Fibroblast of lung (primary cell): ENCODE results near the gene ARTN. TPM values are rescaled to one million over a fixed set of nuclear protein-coding genes. Genes with fewer than 3 reads are reported as not detected.

Experiments used
- DNase-seq, 2 donors: peaks; one replicate each; pipeline versions ENCODE4 v3.0.0 to v3.0.0-alpha.2; 2010; ENCODE audit warnings: low read depth in 2 of 2
- H2AFZ ChIP-seq: 2 replicates; pipeline ENCODE4 v1.5.1; 2012; ENCODE audit warnings: low read length, control low read depth, inconsistent platforms
- H3K27ac ChIP-seq: 2 replicates; pipeline ENCODE4 v1.5.1; 2011; ENCODE audit warnings: low read length, control low read depth; ENCODE audit not compliant: insufficient read depth
- H3K27me3 ChIP-seq: 2 replicates; pipeline ENCODE4 v1.5.1; 2011; ENCODE audit warnings: mild to moderate bottlenecking, low read length; ENCODE audit not compliant: control insufficient read depth, insufficient read depth
- H3K36me3 ChIP-seq: 2 replicates; pipeline ENCODE4 v1.5.1; 2011; ENCODE audit warnings: low read length; ENCODE audit not compliant: control insufficient read depth, insufficient read depth
- H3K4me1 ChIP-seq: 2 replicates; pipeline ENCODE4 v1.5.1; 2011; ENCODE audit warnings: low read length; ENCODE audit not compliant: control insufficient read depth, insufficient read depth; ENCODE audit errors: extremely low read depth
- H3K4me2 ChIP-seq: 2 replicates; pipeline ENCODE4 v1.5.1; 2011; ENCODE audit warnings: low read length, control low read depth; ENCODE audit not compliant: insufficient read depth; ENCODE audit errors: extremely low read depth
- H3K4me3 ChIP-seq, 4 experiments: fragments of 200-600 bp in 1 of 4; sonication (generic) in 1 of 4; replicated peaks in 1 of 4; 2 replicates each; pipeline ENCODE4 v1.5.1; 2011 to 2016; ENCODE audit warnings: low read length in 4 of 4, low read depth in 3 of 4, mild to moderate bottlenecking in 3 of 4, control low read depth in 2 of 4, inconsistent platforms in 1 of 4, mixed read lengths in 1 of 4; ENCODE audit not compliant: insufficient read depth in 1 of 4; ENCODE audit errors: control extremely low read depth in 1 of 4
- H3K79me2 ChIP-seq: 2 replicates; pipeline ENCODE4 v1.5.1; 2012; ENCODE audit warnings: mild to moderate bottlenecking, low read length, inconsistent platforms; ENCODE audit not compliant: control insufficient read depth, insufficient read depth
- H3K9ac ChIP-seq: 2 replicates; pipeline ENCODE4 v1.5.1; 2011; ENCODE audit warnings: mild to moderate bottlenecking, low read length, control low read depth; ENCODE audit not compliant: insufficient read depth
- H3K9me3 ChIP-seq: 2 replicates; pipeline ENCODE4 v1.5.1; 2012; ENCODE audit warnings: low read depth, low read length; ENCODE audit not compliant: control insufficient read depth, insufficient read depth
- H4K20me1 ChIP-seq: 2 replicates; pipeline ENCODE4 v1.5.1; 2011; ENCODE audit warnings: low read length; ENCODE audit not compliant: control insufficient read depth, insufficient read depth; ENCODE audit errors: extremely low read depth
- CTCF ChIP-seq, 2 donors: IDR thresholded peaks in 1 of 2; conservative IDR thresholded peaks in 1 of 2; 1 replicate in 1 of 2; 2 replicates in 1 of 2; pipeline ENCODE4 v1.5.1; 2011 to 2012; ENCODE audit warnings: low read length in 2 of 2, control low read depth in 1 of 2, inconsistent platforms in 1 of 2, low read depth in 1 of 2, mild to moderate bottlenecking in 1 of 2
- EZH2 ChIP-seq: IDR thresholded peaks from 2 replicates; pipeline ENCODE4 v1.5.1; 2012; ENCODE audit warnings: low read length, control low read depth, mild to moderate bottlenecking; ENCODE audit errors: missing control alignments
- polyA plus RNA-seq, 2 donors: library from polyadenylated mRNA; depleted of rRNA in 1 of 2; stranded (reverse) in 1 of 2; unstranded in 1 of 2; fragments of >200 nt; gene quantifications; 2 replicates each; pipeline ENCODE4 v1.2.1, GENCODE V29; 2011 to 2012; ENCODE audit warnings: missing spikeins in 1 of 2
- total RNA-seq: library from RNA; depleted of rRNA; stranded (reverse); fragments of >200 nt; gene quantifications from 2 replicates; pipeline ENCODE4 v1.2.1, GENCODE V29; 2014

Gene ARTN
- total and polyA plus RNA-seq, 2 donors (not counting 1 experiment from before 2014, with no cell fraction given): 0.06 to 0.50 TPM

- Histone ChIP-seq H3K27ac (no peak overlapping the region), H3K9me3 (no peaks in the 10 kb centered on the region), H3K4me1 (no peaks in the 10 kb centered on the region), H4K20me1 (no peaks in the 10 kb centered on the region), H3K36me3 (peaks cover 20% of the 10 kb centered on the region), H3K9ac (no peak overlapping the region), H3K4me2 (no peak overlapping the region), H3K27me3 (no peaks in the 10 kb centered on the region), H3K4me3 (no peak overlapping the region), H3K79me2 (no peaks in the 10 kb centered on the region), H2AFZ (no peak overlapping the region)
- TF ChIP-seq EZH2 (no peak), CTCF (conservative IDR thresholded peaks at IDR 0.05 in 1 of 2, IDR thresholded peaks at IDR 0.05 in 1 of 2; ENCODE audit: low read depth in 1 of 2, low read length in 2 of 2) (no peak)
- no peak for DNase-seq
These were observed 25.0 kb downstream of the ARTN start for GRCh38 chr1:43958351-43959255.

- Histone ChIP-seq H3K27me3 (no peaks in the 10 kb centered on the region), H3K36me3 (peaks cover 20% of the 10 kb centered on the region), H3K9me3 (no peaks in the 10 kb centered on the region), H3K9ac (no peak overlapping the region), H3K27ac (no peak overlapping the region), H2AFZ (no peak overlapping the region), H3K4me3 (no peak overlapping the region), H3K4me2 (no peak overlapping the region), H3K79me2 (no peaks in the 10 kb centered on the region), H3K4me1 (no peaks in the 10 kb centered on the region), H4K20me1 (no peaks in the 10 kb centered on the region)
- no peak for TF ChIP-seq CTCF (conservative IDR thresholded peaks at IDR 0.05 in 1 of 2, IDR thresholded peaks at IDR 0.05 in 1 of 2; ENCODE audit: low read depth in 1 of 2, low read length in 2 of 2)
- no peak for TF ChIP-seq EZH2
- no peak for DNase-seq
These were observed 27.2 kb downstream of the ARTN start for GRCh38 chr1:43960798-43961197.

GRCh38 chr1:43961692-43962091, 28.1 kb downstream of the ARTN start:
- H3K9ac ChIP-seq: no peak overlapping the region
- no peak for DNase-seq
- no peak overlapping the region for H3K4me2 ChIP-seq
- no peaks in the 10 kb centered on the region for H4K20me1 ChIP-seq
- H3K27me3 ChIP-seq: no peaks in the 10 kb centered on the region
- no peaks in the 10 kb centered on the region for H3K79me2 ChIP-seq
- H3K4me3 ChIP-seq: no peak overlapping the region
- no peak overlapping the region for H2AFZ ChIP-seq
- H3K27ac ChIP-seq: no peak overlapping the region
- no peaks in the 10 kb centered on the region for H3K4me1 ChIP-seq
- H3K9me3 ChIP-seq: no peaks in the 10 kb centered on the region
- TF ChIP-seq EZH2 (no peak), CTCF (conservative IDR thresholded peaks at IDR 0.05 in 1 of 2, IDR thresholded peaks at IDR 0.05 in 1 of 2; ENCODE audit: low read depth in 1 of 2, low read length in 2 of 2) (no peak)
- peaks cover 20% of the 10 kb centered on the region for H3K36me3 ChIP-seq
